Skeletal muscle cell (primary cell): Measurements from ENCODE around the gene MC5R.
"Not testable (repeated sequence)": the region's sequence is repeated elsewhere in the genome, so short reads cannot be mapped to it uniquely, and the experiment has no call there.

Experiments
- DNase-seq: peaks from one replicate; pipeline ENCODE4 v3.0.0-alpha.2; 2010; ENCODE audit warnings: low read depth
- H3K4me3 ChIP-seq: 2 replicates; pipeline ENCODE4 v1.5.1; 2011; ENCODE audit warnings: low read depth, mild to moderate bottlenecking, control low read depth, low read length, moderate library complexity

MC5R gene

GRCh38 chr18:13835202-13835601 lies 11.3 kb downstream of the MC5R start:
- no peak for DNase-seq
- H3K4me3 ChIP-seq, result no peak overlapping the region

GRCh38 chr18:13836559-13836958 lies 12.6 kb downstream of the MC5R start:
- DNase-seq, result no peak
- H3K4me3 ChIP-seq, result no peak overlapping the region

DNA sequence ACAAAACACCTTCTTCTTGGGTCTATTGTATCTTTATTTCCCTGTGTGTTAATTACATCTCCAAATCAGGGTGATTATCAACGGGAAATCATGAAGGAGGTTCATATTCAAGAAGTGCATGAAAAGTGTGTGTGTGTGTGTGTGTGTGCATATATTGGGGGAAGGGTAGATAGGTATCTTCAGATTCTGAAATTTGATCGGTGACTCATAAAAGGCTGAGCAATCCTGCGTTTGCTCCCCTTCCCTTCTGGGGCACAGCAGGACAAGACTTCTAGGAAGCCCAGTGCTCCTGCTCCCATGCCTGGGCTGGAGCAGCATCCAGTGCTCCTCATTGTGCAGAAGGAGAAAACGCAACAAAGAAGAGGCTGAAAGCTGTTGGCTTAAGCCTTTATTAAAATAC lies 25.8 kb downstream of the MC5R start:
- H3K4me3 ChIP-seq, result no peak overlapping the region
- DNase-seq, result no peak

- DNase-seq, H3K4me3 ChIP-seq: not testable (repeated sequence)
These were observed 38.9 kb downstream of the MC5R start for GRCh38 chr18:13862898-13863297.

DNA sequence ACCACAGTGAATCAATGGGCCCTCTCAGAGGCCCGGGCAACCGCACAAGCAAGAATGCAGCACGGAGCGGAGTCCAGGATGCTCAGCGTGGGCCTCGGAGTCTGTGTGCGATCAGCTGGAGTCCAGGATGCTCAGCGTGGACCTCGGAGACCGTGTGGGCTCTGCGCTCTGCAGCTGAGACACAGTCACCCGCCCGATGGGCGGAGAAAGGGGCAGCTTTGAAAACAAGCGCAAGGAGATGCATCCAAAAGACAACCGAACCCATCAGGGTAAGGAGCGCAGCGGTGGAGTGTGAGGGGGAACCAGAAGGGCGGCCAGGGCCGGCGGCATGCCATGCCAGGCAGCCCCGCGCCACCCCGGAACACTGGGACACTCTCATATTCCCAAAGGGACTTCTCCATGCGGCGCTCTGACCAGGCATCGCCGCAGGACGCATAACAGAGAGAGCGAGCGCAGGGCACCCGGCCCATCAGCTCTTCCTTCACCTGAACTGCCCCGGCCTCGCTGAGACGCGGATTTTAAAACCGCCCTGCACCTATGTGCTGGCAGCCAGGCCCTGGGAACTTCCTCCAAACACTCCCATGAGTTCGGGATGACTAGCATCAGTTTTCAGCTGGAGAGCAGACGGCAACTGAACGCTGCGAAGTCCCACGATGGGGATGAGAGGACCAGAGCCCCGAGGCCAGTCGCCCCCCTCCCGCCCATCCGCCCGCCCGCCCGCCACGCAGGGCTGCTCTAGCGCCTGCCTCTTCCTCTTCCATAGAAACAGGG lies 44.7 kb downstream of the MC5R start:
- DNase-seq, result no peak
- no peak overlapping the region for H3K4me3 ChIP-seq

DNA sequence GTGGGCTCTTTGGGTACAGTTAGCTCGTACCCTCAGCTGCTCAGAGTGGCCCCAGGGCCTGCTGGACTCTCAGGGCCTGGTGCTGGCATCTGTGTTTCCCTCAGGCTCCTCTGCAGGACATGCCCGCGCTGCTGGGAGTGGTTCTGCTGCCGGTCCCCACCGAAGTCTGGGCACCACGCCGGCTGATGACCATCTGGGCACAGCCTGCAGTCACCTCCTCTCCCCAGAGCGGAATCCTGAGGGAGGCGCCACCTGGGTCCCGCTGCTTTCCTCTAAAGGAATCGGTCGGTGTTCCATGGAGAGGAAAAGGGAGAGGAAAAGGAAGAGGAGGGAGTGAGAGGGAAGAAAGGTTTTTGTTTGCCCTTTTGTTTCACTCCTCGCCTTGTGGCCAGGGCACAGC lies 47.8 kb downstream of the MC5R start:
- no peak for DNase-seq
- H3K4me3 ChIP-seq, result no peak overlapping the region

DNA sequence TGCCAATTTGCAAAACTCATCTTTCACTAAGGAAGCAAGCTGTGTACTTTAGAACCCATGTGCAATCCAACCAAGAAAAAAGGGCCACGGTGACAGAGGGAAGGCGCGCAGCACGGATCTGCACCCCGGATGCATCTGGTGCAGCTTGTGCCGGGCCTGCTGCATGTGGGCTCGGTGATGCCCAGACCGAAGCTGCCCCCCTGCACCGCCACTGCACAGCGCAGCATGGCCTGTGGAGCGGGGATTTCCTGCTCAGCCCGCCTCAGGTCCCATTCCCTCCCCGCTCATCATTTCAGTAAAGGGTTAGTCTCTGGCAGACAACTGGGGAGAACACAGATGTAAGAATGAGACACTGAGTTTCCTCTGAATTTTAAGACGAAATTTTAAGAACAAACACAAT lies 48.4 kb downstream of the MC5R start:
- no peak overlapping the region for H3K4me3 ChIP-seq
- DNase-seq, result no peak

DNA sequence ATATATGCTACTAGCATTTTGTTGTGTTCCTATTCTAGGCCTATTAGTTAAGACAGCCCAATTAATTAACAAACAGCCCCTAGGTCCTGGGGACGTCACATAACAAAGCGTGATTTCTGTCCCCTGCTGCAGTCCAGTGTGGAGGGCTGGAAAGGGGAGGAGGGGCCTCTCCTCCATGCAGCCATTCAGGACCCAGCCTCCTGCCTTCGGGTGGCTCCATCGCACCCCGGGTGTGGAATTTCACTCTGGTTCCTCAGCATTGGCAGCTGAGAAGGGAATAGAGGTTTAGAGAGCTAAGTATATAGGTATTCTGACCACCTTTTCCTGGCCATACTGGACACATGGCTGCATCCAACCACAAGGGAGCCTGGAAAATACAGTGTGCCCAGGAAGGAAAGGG lies 49.0 kb downstream of the MC5R start:
- no peak overlapping the region for H3K4me3 ChIP-seq
- DNase-seq, result no peak

DNA sequence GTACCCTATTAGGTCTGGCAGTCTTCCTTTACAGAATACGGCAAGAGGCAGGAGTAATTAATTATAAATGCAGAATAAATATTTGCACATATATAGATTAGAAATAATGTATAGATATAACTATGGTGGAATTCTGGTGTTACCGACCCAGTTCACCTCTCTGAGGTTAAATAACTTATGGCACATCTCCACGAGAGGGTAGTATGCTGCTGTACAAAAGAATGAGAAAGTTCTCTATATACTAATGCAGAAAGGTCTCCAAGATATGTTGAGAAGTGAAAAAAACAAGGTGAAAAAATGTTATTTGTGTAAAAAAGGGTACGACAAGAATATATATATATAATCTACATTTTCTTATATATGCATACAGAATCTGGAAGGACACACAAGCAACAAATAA lies 50.6 kb downstream of the MC5R start:
- H3K4me3 ChIP-seq, result no peak overlapping the region
- no peak for DNase-seq
